Measurements from ENCODE around the gene XRRA1.

Gene XRRA1

GRCh38 chr11:74988541-74989259 is 39.8 kb upstream of the XRRA1 start, which contains the start of gene NEU3:
Gene NEU3 (plus strand): TSS chr11:74988933. CDS start chr11:74989061, 128 bp downstream.
- H3K4me3 ChIP-seq (replicated peaks; ENCODE audit: low read depth, low read length) = peak within 1 kb of the TSS; percentile 75
- no peaks in the 10 kb centered on the region for H3K27me3 ChIP-seq (replicated peaks; ENCODE audit: control insufficient read depth, insufficient read depth, low read length)
- no peaks in the 10 kb centered on the region for H3K36me3 ChIP-seq (ENCODE audit: control insufficient read depth, insufficient read depth, low read length)
- DNase-seq (ENCODE audit: extremely low read depth, insufficient read length) = peak; percentile 88
- no peak for TF ChIP-seq CTCF (IDR thresholded peaks at IDR 0.05; ENCODE audit: insufficient read depth, low read length, poor library complexity, severe bottlenecking)

- no peak for DNase-seq (ENCODE audit: extremely low read depth, insufficient read length)
- no peaks in the 10 kb centered on the region for H3K27me3 ChIP-seq (replicated peaks; ENCODE audit: control insufficient read depth, insufficient read depth, low read length)
- no peak overlapping the region for H3K4me3 ChIP-seq (replicated peaks; ENCODE audit: low read depth, low read length)
- no peak for TF ChIP-seq CTCF (IDR thresholded peaks at IDR 0.05; ENCODE audit: insufficient read depth, low read length, poor library complexity, severe bottlenecking)
- peaks cover 3% of the 10 kb centered on the region for H3K36me3 ChIP-seq (ENCODE audit: control insufficient read depth, insufficient read depth, low read length)
Measured at GRCh38 chr11:74984730-74985129, 35.8 kb upstream of the XRRA1 start.

GRCh38 chr11:74984070-74984469 is 35.2 kb upstream of the XRRA1 start:
- no peak overlapping the region for H3K4me3 ChIP-seq (replicated peaks; ENCODE audit: low read depth, low read length)
- H3K27me3 ChIP-seq (replicated peaks; ENCODE audit: control insufficient read depth, insufficient read depth, low read length) = no peaks in the 10 kb centered on the region
- no peak for TF ChIP-seq CTCF (IDR thresholded peaks at IDR 0.05; ENCODE audit: insufficient read depth, low read length, poor library complexity, severe bottlenecking)
- no peak for DNase-seq (ENCODE audit: extremely low read depth, insufficient read length)
- peaks cover 3% of the 10 kb centered on the region for H3K36me3 ChIP-seq (ENCODE audit: control insufficient read depth, insufficient read depth, low read length)

GRCh38 chr11:74981888-74982287 is 33.0 kb upstream of the XRRA1 start:
- TF ChIP-seq CTCF (IDR thresholded peaks at IDR 0.05; ENCODE audit: insufficient read depth, low read length, poor library complexity, severe bottlenecking) = no peak
- H3K27me3 ChIP-seq (replicated peaks; ENCODE audit: control insufficient read depth, insufficient read depth, low read length) = no peaks in the 10 kb centered on the region

GRCh38 chr11:74980634-74981033 is 31.7 kb upstream of the XRRA1 start:
- Histone ChIP-seq H3K27me3 (replicated peaks; ENCODE audit: control insufficient read depth, insufficient read depth, low read length) (no peaks in the 10 kb centered on the region), H3K36me3 (ENCODE audit: control insufficient read depth, insufficient read depth, low read length) (peaks cover 7% of the 10 kb centered on the region), H3K4me3 (replicated peaks; ENCODE audit: low read depth, low read length) (no peak overlapping the region)
- TF ChIP-seq CTCF (IDR thresholded peaks at IDR 0.05; ENCODE audit: insufficient read depth, low read length, poor library complexity, severe bottlenecking) = no peak
- DNase-seq (ENCODE audit: extremely low read depth, insufficient read length) = no peak

More at GRCh38 chr11:74981888-74982287, 33.0 kb upstream of the XRRA1 start:
- Histone ChIP-seq H3K36me3 (ENCODE audit: control insufficient read depth, insufficient read depth, low read length) (peaks cover 5% of the 10 kb centered on the region), H3K4me3 (replicated peaks; ENCODE audit: low read depth, low read length) (no peak overlapping the region)
- DNase-seq (ENCODE audit: extremely low read depth, insufficient read length) = no peak
